Measurements from ENCODE around the gene OSBP2. TPM values are rescaled to one million over a fixed set of nuclear protein-coding genes. Genes with fewer than 3 reads are reported as not detected.
"Not testable (repeated sequence)": the region's sequence is repeated elsewhere in the genome, so short reads cannot be mapped to it uniquely, and the experiment has no call there.

Gene OSBP2
- total and polyA plus RNA-seq, 2 donors, result 1.5 to 5.2 TPM

- no peaks in the 10 kb centered on the region for H3K36me3 ChIP-seq (ENCODE audit: insufficient read depth)
- WGBS, result 71% methylated on average over 1 of the region's 1 CpG
- no peak for DNase-seq (ENCODE audit: extremely low spot score)
- H3K4me3 ChIP-seq (ENCODE audit: low read depth, low read length), result no peak overlapping the region
- H3K4me1 ChIP-seq (ENCODE audit: insufficient read depth), result no peaks in the 10 kb centered on the region
- no peak overlapping the region for H3K27ac ChIP-seq (ENCODE audit: low read depth)
Observed at GRCh38 chr22:30691204-30691603, 3.5 kb upstream of the OSBP2 start.

- Histone ChIP-seq H3K4me1 (ENCODE audit: insufficient read depth) (no peaks in the 10 kb centered on the region), H3K36me3 (ENCODE audit: insufficient read depth) (no peaks in the 10 kb centered on the region), H3K4me3 (ENCODE audit: low read depth, low read length) (peak overlapping the region; percentile 49), H3K27ac (ENCODE audit: low read depth) (no peak overlapping the region)
- 2% methylated on average over 37 of the region's 38 CpGs for WGBS
- DNase-seq (ENCODE audit: extremely low spot score), result peak; percentile 7
Observed at GRCh38 chr22:30694171-30694639, 469 bp upstream of the OSBP2 start.

GRCh38 chr22:30695351-30695851, 727 bp downstream of the OSBP2 start:
- H3K4me3 ChIP-seq (ENCODE audit: low read depth, low read length), result no peak overlapping the region
- 68% methylated on average over 15 of the region's 15 CpGs for WGBS
- no peaks in the 10 kb centered on the region for H3K4me1 ChIP-seq (ENCODE audit: insufficient read depth)
- no peak overlapping the region for H3K27ac ChIP-seq (ENCODE audit: low read depth)
- H3K36me3 ChIP-seq (ENCODE audit: insufficient read depth), result no peaks in the 10 kb centered on the region
- no peak for DNase-seq (ENCODE audit: extremely low spot score)

GRCh38 chr22:30695871-30696655, 1.4 kb downstream of the OSBP2 start:
- H3K4me3 ChIP-seq (ENCODE audit: low read depth, low read length), result no peak overlapping the region
- no peak for DNase-seq (ENCODE audit: extremely low spot score)
- H3K27ac ChIP-seq (ENCODE audit: low read depth), result no peak overlapping the region
- no peaks in the 10 kb centered on the region for H3K36me3 ChIP-seq (ENCODE audit: insufficient read depth)
- 91% methylated on average over 7 of the region's 7 CpGs for WGBS
- no peaks in the 10 kb centered on the region for H3K4me1 ChIP-seq (ENCODE audit: insufficient read depth)

GRCh38 chr22:30697975-30698374, 3.3 kb downstream of the OSBP2 start:
- no peak for DNase-seq (ENCODE audit: extremely low spot score)
- no peaks in the 10 kb centered on the region for H3K4me1 ChIP-seq (ENCODE audit: insufficient read depth)

GRCh38 chr22:30701872-30702271, 7.2 kb downstream of the OSBP2 start:
- H3K27ac ChIP-seq (ENCODE audit: low read depth), result no peak overlapping the region
- H3K4me1 ChIP-seq (ENCODE audit: insufficient read depth), result no peaks in the 10 kb centered on the region
- DNase-seq (ENCODE audit: extremely low spot score), result no peak
- WGBS, result 96% methylated on average over 1 of the region's 1 CpG
- no peaks in the 10 kb centered on the region for H3K36me3 ChIP-seq (ENCODE audit: insufficient read depth)
- no peak overlapping the region for H3K4me3 ChIP-seq (ENCODE audit: low read depth, low read length)

More at GRCh38 chr22:30697975-30698374, 3.3 kb downstream of the OSBP2 start:
- Histone ChIP-seq H3K27ac (ENCODE audit: low read depth) (no peak overlapping the region), H3K4me3 (ENCODE audit: low read depth, low read length) (no peak overlapping the region), H3K36me3 (ENCODE audit: insufficient read depth) (no peaks in the 10 kb centered on the region)
- 96% methylated on average over 7 of the region's 7 CpGs for WGBS

GRCh38 chr22:30702856-30703255, 8.2 kb downstream of the OSBP2 start:
- Histone ChIP-seq H3K36me3 (ENCODE audit: insufficient read depth) (no peaks in the 10 kb centered on the region), H3K4me1 (ENCODE audit: insufficient read depth) (no peaks in the 10 kb centered on the region), H3K27ac (ENCODE audit: low read depth) (no peak overlapping the region), H3K4me3 (ENCODE audit: low read depth, low read length) (no peak overlapping the region)
- 94% methylated on average over 1 of the region's 1 CpG for WGBS
- DNase-seq (ENCODE audit: extremely low spot score), result no peak

- 96% methylated on average over 5 of the region's 5 CpGs for WGBS
- H3K27ac ChIP-seq (ENCODE audit: low read depth), result no peak overlapping the region
- H3K4me3 ChIP-seq (ENCODE audit: low read depth, low read length), result no peak overlapping the region
- H3K36me3 ChIP-seq (ENCODE audit: insufficient read depth), result no peaks in the 10 kb centered on the region
- no peak for DNase-seq (ENCODE audit: extremely low spot score)
- no peaks in the 10 kb centered on the region for H3K4me1 ChIP-seq (ENCODE audit: insufficient read depth)
Observed at GRCh38 chr22:30704978-30705377, 10.3 kb downstream of the OSBP2 start.

GRCh38 chr22:30705710-30706651, 11.3 kb downstream of the OSBP2 start:
- no peak overlapping the region for H3K27ac ChIP-seq (ENCODE audit: low read depth)
- 58% methylated on average over 11 of the region's 11 CpGs for WGBS
- no peak overlapping the region for H3K4me3 ChIP-seq (ENCODE audit: low read depth, low read length)
- DNase-seq (ENCODE audit: extremely low spot score), result no peak
- H3K4me1 ChIP-seq (ENCODE audit: insufficient read depth), result no peaks in the 10 kb centered on the region
- H3K36me3 ChIP-seq (ENCODE audit: insufficient read depth), result no peaks in the 10 kb centered on the region

- not testable (repeated sequence) for H3K27ac ChIP-seq (ENCODE audit: low read depth); H3K4me1 ChIP-seq (ENCODE audit: insufficient read depth); DNase-seq (ENCODE audit: extremely low spot score); H3K36me3 ChIP-seq (ENCODE audit: insufficient read depth); H3K4me3 ChIP-seq (ENCODE audit: low read depth, low read length)
- 88% methylated on average over 6 of the region's 6 CpGs for WGBS
Observed at GRCh38 chr22:30709980-30710379, 15.3 kb downstream of the OSBP2 start.

GRCh38 chr22:30712094-30712493, 17.4 kb downstream of the OSBP2 start:
- WGBS, result 96% methylated on average over 1 of the region's 1 CpG
- Histone ChIP-seq H3K4me3 (ENCODE audit: low read depth, low read length) (no peak overlapping the region), H3K36me3 (ENCODE audit: insufficient read depth) (no peaks in the 10 kb centered on the region), H3K4me1 (ENCODE audit: insufficient read depth) (no peaks in the 10 kb centered on the region), H3K27ac (ENCODE audit: low read depth) (no peak overlapping the region)
- DNase-seq (ENCODE audit: extremely low spot score), result no peak

- Histone ChIP-seq H3K4me3 (ENCODE audit: low read depth, low read length) (no peak overlapping the region), H3K4me1 (ENCODE audit: insufficient read depth) (no peaks in the 10 kb centered on the region), H3K27ac (ENCODE audit: low read depth) (no peak overlapping the region), H3K36me3 (ENCODE audit: insufficient read depth) (no peaks in the 10 kb centered on the region)
- 93% methylated on average over 2 of the region's 2 CpGs for WGBS
- DNase-seq (ENCODE audit: extremely low spot score), result no peak
Observed at GRCh38 chr22:30714062-30714461, 19.4 kb downstream of the OSBP2 start.

- no peak overlapping the region for H3K4me3 ChIP-seq (ENCODE audit: low read depth, low read length)
- H3K4me1 ChIP-seq (ENCODE audit: insufficient read depth), result no peaks in the 10 kb centered on the region
- no peak for DNase-seq (ENCODE audit: extremely low spot score)
- 66% methylated on average over 4 of the region's 4 CpGs for WGBS
- no peaks in the 10 kb centered on the region for H3K36me3 ChIP-seq (ENCODE audit: insufficient read depth)
- H3K27ac ChIP-seq (ENCODE audit: low read depth), result no peak overlapping the region
Observed at GRCh38 chr22:30717331-30717921, 22.8 kb downstream of the OSBP2 start.
